GM12891 (cell line): ENCODE data around the gene BAK1.

Source experiments
- DNase-seq: peaks from one replicate; pipeline ENCODE4 v3.0.0; 2011; ENCODE audit warnings: low spot score; ENCODE audit not compliant: insufficient read length
- FAIRE-seq: peaks from 2 replicates; lab custom pipeline; 2011; peaks lifted over from hg19 to GRCh38; lab: Jason Lieb, UNC
- PAX5 ChIP-seq: IDR thresholded peaks from 2 replicates; pipeline ENCODE4 v1.6.1; 2011; ENCODE audit warnings: low read length, moderate library complexity, mild to moderate bottlenecking; ENCODE audit not compliant: insufficient read depth, severe bottlenecking
- POLR2A ChIP-seq: IDR thresholded peaks from 2 replicates; pipeline ENCODE4 v1.6.1; 2011; ENCODE audit warnings: low read depth, low read length, control low read depth
- POLR2AphosphoS5 ChIP-seq: IDR thresholded peaks from 2 replicates; pipeline ENCODE4 v1.6.1; 2011; ENCODE audit warnings: low read depth, low read length, control low read depth
- POU2F2 ChIP-seq: IDR thresholded peaks from 2 replicates; pipeline ENCODE4 v1.6.1; 2011; ENCODE audit warnings: low read depth, mild to moderate bottlenecking, control low read depth, low read length, moderate library complexity
- SPI1 ChIP-seq: IDR thresholded peaks from 2 replicates; pipeline ENCODE4 v1.6.1; 2011; ENCODE audit warnings: low read depth, low read length, control low read depth
- TAF1 ChIP-seq: IDR thresholded peaks from 2 replicates; pipeline ENCODE4 v1.6.1; 2011; ENCODE audit warnings: low read depth, low read length, control low read depth

The BAK1 gene

DNA sequence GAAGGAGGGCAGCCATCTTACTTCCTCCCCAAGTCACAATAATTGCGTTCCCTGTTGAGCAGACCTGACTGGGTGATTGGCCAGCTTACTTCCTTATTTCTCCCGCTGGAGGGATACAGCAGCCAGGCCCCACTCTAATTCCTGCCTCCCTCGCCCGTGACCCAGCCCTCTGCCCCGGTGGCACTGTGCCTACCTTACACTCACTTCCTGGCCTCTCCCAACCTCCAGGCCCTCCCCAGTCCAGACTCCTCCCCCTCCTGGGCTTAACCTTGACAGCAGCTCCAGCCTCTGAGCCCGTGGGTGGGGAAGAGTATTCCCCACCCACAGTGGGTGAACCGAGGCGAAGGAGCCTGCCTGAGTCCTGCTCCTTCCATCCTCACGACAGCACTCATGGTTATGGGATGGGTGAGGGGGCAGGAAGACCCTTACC is 3.0 kb downstream of the BAK1 start:
- FAIRE-seq (no peak), DNase-seq (no peak)
- TF ChIP-seq SPI1 (0 out of 2 replicates have a peak, but pooled peaks have one; percentile 6), POLR2AphosphoS5 (no peak)

DNA sequence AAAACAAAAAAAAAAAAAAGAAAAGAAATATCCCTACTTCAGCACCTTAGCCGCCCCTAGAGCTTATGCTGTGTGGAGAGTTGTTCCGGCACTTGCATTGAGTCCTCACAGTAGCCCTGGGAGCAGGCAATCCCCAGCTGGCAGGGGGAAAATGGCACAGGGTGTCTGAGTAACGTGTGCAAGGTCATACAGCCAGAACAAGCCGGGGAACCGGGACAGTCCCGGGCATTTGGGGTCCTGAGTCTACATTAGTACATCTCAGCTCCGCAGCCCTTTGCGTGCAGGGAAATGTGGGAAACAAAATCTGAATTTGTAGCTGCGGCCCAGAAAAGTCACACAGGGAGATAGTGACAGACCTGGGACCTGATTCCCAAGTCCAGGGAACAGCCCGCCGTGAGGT is 3.4 kb downstream of the BAK1 start:
- TF ChIP-seq POLR2AphosphoS5 (no peak), SPI1 (no peak), TAF1 (no peak), POU2F2 (no peak), PAX5 (no peak), POLR2A (no peak)
- FAIRE-seq (no peak), DNase-seq (no peak)

DNA sequence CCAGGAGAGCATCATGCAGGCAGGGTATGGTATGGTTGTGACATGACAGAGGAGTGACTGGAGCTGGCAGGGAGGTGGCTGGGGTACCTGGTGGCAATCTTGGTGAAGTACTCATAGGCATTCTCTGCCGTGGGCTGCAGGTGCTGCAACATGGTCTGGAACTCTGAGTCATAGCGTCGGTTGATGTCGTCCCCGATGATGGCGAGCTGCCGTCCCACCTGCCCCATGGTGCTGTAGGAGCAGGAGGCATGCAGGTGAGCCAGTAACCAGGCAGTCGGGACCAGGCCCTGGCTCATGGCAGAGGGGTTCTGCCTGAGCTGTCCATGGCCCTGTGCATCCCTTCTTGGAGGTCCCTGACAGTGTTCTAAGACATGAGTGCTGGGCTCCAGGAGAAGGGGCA is 4.9 kb downstream of the BAK1 start:
- FAIRE-seq (no peak), DNase-seq (no peak)
- TF ChIP-seq POLR2A (no peak), POLR2AphosphoS5 (no peak), PAX5 (no peak), POU2F2 (no peak), SPI1 (no peak), TAF1 (no peak)

DNA sequence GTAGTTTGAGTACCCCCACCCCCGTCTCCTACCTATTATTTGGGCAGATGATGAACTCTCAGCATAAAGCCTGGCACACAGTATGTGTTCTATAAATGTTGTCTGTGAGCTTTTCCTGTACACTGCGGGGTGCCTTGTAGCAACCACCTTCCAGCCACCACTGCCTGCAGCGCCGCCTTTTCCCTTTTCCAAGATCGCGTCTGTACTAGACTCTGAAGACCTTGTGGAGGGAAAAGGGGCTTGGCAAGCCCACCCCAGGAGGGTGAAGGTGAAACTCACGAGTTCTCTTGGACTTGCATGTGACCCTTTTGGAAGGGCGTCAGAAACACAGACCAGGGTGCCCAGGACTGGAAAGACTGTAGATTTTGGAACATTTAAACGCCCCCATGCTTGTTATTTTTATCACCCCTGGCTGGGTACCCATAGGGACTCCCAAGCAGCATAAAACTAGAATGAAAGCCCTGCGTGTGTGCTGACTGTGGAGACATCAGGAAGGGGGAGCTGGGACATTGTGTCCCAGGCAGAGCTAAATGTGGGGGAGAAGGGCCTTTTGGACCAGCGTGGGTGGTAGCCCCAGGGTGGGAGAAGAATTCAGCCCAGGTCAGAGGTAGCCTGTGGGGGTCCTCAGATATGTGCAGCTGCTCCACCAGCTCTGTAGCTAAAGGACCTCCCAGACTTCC is 8.3 kb downstream of the BAK1 start:
- FAIRE-seq: no peak
- TF ChIP-seq POU2F2: no peak
- no peak for TF ChIP-seq SPI1
- TF ChIP-seq POLR2A: no peak
- TF ChIP-seq TAF1: no peak
- no peak for TF ChIP-seq PAX5
- TF ChIP-seq POLR2AphosphoS5: no peak
- DNase-seq: no peak

DNA sequence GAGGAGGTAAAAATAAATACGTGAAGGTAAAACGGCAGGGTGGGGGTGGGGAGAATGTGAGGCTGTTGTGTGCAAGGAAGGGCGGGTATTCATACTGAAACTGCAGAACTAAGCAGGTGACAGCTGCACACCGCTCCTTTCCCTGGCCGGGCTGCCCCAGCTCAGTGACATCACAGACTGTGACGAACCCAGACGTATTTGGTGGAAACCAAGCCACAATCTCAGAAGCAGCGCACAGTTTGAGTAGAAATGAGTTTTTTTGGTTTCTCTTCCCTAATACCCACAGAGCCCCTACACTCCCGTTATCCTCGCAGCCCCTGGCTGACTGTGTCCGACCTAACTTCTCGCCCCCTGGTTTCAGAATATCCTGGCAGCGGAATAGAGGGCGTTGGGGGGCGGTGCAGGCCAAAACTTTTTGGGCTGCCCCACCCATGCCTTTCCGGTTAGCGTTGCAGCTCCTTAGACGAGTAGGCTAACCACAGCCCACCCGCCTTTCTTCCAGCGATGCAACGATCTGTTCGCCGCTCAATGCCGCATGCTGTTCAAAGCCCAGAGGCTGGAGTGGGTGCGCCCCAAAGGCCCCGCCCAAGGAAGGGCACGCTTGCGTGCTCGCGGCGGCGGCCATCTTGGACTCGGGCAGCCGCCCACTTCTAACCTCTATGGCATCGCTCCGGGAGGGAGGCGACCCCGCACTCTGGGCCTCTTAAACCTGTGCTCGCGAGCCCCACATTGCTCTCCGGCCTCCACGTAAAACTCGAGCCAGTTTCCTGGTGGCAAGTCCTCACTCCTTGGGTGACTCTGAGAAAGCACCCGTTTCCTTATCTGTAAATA is 9.1 kb downstream of the BAK1 start:
- peak; percentile 87 for TF ChIP-seq POLR2A
- peak; percentile 76; the same call in 1 of the 2 replicates for TF ChIP-seq POLR2AphosphoS5
- TF ChIP-seq PAX5: peak; percentile 57
- TF ChIP-seq SPI1: peak; percentile 89
- peak; percentile 68 for TF ChIP-seq POU2F2
- TF ChIP-seq TAF1: peak; percentile 56
- DNase-seq: peak; percentile 91
- peak; percentile 96 for FAIRE-seq

DNA sequence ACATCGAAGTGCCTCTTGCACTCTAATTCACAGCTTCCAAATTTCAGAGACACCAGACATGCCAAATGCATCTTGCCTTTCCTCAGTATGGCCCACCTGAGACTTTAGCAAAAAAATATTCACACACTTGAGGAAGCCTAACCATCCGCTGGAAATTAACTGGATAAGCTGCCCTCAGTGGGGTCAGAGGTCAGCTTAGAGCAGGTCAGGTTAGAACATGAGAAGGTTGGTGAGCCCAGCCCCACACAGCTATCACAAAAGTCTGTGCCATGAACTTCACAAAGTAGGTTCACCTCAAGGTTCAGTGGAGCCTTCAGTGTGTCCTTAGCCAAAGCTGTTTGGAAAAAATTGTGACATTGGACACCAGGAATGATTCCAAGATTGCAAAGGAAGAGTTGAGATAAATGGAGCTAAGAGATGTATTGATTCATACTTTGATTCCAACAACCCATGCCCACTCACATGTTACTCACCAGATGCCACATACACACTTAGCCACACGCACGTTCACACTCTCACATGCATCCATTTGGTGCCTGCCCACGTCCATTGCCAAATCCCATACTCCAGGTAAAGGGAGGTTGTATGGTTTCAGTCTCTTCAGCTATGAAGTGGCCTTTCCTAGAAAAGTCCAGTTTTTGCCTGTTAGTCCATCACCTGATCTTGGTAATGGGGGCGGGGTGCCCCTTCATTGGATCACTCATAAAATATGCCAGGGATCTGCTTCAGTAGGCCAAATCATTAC is 11.1 kb downstream of the BAK1 start:
- TF ChIP-seq TAF1 (no peak), PAX5 (no peak), POLR2A (no peak), POLR2AphosphoS5 (no peak), POU2F2 (no peak), SPI1 (no peak)
- DNase-seq (no peak), FAIRE-seq (no peak)

DNA sequence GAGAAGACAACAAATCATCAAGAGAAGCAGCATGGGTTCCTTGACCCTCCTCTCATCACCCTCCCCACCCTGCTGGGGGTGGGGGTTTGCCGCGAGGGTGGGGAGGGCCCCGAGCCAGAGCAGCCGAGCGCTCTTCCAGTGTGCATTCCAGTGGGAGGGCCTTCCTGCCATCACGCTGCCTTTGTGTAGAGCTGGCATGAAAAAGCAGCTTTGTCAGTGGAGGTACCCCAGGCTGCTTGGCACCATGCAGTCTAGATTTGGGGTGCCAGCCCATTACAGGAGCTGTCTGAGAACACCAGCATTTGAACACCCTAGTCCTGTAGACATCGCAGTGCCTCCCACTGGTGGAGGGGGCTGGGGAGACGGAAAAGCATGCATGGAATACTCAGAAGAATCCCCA is 12.2 kb downstream of the BAK1 start:
- DNase-seq (no peak), FAIRE-seq (no peak)

DNA sequence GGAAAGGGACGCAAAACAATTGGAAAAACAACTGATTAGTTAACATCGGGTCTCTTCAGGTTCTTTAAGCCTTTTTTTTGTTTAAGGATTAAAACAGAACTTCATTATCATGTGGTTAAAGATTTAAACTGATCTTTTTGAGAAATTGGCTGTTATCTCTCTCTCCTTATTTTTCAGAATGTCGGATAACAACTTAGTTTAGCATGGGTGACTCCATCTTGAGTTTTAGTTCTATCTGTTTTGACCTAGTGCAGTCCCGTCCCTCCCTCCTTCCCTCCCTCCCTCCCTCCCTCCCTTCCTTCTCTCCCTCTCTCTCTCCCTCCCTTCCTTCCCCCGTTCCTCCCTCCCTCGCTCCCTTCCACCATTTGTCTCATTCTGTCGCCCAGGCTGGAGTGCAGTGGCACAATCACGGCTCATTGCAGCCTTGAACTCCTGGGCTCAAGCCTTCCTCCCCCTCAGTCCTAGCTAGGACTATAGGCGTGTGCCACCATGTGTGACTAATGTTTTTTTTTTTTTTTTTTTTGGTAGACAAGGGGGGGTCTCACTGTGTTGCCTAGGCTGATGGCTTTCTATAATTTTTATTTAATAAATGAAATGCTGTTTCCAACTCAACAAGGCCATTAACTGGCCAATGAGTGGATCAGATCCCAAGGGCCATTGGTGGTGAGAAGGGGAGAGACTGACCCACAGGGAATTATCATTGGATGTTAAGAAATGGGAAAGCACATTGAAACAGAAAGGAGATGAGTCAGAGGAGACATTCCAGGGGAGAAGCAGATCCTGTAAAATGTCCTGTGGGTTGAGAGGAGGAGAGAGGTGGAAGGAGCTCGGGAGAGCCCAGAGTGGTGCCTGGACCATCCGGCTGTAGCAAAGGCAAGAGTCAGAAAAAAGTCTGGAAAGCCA is 13.6 kb downstream of the BAK1 start:
- FAIRE-seq: no peak
- no peak for TF ChIP-seq TAF1
- no peak for TF ChIP-seq POU2F2
- TF ChIP-seq POLR2A: no peak
- no peak for DNase-seq

More for the DNA sequence above, 12.2 kb downstream of the BAK1 start:
- TF ChIP-seq SPI1 (no peak), TAF1 (no peak), PAX5 (no peak), POU2F2 (no peak), POLR2A (no peak), POLR2AphosphoS5 (no peak)

DNA sequence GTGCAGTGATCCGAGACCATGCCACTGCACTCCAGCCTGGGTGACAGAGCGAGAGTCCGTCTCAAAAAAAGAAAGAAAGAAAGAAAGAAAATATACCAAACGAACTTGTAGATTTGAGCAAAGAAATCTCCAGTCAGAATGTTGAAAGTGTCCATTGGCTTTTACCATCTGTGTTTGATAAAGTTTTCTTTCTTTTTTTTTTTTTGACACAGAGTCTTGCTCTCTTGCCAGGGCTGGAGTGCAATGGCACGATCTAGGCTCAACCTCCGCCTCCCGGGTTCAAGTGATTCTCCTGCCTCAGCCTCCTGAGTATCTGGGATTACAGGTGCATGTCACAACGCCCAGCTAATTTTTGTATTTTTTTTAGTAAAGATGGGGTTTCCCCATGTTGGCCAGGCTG is 21.3 kb downstream of the BAK1 start:
- no peak for DNase-seq
- no peak for TF ChIP-seq TAF1
- no peak for TF ChIP-seq SPI1
- TF ChIP-seq POU2F2: no peak
- TF ChIP-seq PAX5: no peak
- no peak for TF ChIP-seq POLR2AphosphoS5
- TF ChIP-seq POLR2A: no peak
- FAIRE-seq: no peak
